Activated T-cell treated with anti-CD3 and anti-CD28 coated beads, Interleukin-2, amount 50 U/mL, for 1 hour (primary cell): Measurements from ENCODE around the gene LEUTX.
"Not testable (repeated sequence)": the region's sequence is repeated elsewhere in the genome, so short reads cannot be mapped to it uniquely, and the experiment has no call there.

ENCODE experiments used
- DNase-seq: peaks from one replicate; pipeline ENCODE4 v3.0.0-alpha.2; 2020

LEUTX gene, protein sequence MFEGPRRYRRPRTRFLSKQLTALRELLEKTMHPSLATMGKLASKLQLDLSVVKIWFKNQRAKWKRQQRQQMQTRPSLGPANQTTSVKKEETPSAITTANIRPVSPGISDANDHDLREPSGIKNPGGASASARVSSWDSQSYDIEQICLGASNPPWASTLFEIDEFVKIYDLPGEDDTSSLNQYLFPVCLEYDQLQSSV

DNA sequence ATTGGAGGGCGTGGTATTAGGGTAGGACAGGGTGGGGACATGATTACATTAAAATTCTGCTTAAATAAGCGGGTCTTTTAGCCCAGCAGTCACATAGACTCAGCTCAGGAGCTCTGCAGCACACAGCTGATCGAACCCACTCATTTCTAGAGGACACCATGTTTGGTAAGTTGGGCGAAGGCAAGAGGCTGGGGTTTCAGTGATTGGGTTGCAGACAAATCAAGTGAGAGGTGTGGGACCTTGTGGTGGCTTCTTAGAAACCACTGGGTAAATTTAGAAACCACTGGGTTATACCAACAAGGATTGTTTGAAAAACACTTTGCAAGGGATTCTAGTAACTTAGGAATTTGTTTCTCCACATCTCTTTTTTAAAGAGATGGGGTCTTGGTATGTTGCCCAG is at the start of gene LEUTX:
Gene LEUTX, plus strand, starts transcription at position 92 of the 400 bp plus-strand sequence. Its CDS starts 67 bp downstream, at position 159.
- no peak for DNase-seq

DNA sequence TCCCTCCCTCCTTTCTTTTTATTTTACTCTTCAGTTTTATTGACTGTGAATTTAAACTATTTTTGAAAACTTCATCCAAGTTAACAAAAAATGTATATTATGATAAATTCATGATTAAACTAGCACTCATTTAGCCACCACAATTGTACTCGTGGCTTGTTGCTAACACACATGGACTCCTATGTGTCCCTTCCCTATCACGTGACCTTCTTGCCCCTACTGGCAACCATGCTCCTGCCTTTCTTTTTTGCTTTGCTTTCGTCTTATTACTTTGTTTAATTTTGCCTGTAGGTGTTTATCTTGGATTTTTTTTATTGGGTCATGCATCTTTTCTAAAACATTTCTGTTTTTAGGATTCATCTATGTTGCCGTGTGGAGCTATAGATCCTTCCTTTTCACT is 49.1 kb upstream of the LEUTX start:
- DNase-seq = no peak

DNA sequence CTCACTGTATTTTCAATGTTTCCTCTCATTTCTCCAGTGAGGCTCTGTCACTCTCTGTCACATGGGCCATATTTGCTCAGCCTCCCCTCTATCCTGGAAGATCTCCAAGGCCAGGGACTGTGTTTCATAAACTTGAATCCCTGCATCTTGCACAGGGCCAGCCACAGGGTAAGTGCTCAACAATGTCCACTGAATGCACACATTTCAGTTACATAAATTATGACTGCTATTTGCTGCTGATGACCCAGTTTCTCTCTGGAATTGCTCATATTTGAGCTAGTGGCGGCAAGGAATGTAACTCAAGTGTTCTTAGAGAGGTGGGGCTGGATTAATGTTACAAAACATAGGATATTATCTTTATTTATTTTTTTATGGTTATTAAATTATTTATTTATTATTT is 47.0 kb upstream of the LEUTX start:
- no peak for DNase-seq

DNA sequence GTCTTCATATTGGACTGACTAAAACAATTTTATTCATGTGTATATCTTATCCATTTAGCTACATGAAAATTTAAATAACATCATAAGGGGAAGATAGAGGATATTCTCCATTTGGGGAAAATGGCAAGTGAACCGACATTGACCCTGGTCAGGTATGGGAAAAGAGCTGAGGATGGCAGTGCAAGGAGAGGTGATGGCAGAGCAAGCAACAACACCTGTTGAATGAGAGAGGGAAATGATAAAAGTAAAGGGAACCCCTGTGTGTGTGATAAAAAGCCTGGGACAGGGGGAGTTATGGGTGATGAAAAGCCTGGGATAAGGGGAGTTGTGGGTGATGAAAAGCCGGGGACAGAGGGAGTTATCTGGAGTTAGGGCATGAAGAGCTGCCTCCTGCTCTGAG is 44.8 kb upstream of the LEUTX start:
- no peak for DNase-seq

DNA sequence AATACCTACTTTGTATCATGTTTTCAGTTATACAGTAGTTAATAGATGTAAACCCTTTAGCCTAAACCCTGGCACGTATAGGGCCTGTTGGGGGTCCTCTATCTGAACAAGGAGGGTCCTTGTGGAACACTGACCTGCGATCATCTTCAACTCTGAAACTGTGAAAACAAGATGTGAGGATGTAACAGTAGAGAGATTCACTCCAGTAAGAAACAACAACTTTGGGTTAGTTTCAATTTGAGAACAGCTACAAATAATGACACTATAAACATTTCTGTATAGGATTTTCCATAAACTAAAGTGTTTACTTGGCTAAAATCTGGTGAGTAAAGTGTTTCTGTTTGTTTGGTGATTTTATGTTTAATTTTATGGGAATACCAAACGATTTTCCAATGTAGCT is 43.0 kb upstream of the LEUTX start:
- no peak for DNase-seq

DNA sequence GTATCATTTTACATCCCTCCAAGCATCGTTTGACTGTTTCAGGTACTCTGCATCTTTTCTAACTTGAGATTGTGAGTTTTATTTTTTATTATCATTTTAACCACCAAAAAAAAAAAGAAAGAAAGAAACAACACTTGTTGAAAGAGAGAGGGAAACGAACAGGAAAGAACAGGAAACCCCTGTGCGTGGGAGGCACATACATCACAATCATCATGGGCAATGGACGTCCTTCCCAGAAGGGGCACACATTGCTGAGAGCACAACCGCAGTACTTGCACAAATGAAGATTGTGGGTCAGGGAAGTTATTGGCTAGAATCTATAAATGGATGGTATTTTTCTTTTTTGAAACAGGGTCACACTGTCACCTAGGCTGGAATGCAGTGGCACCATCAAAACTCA is 42.6 kb upstream of the LEUTX start:
- no peak for DNase-seq

DNA sequence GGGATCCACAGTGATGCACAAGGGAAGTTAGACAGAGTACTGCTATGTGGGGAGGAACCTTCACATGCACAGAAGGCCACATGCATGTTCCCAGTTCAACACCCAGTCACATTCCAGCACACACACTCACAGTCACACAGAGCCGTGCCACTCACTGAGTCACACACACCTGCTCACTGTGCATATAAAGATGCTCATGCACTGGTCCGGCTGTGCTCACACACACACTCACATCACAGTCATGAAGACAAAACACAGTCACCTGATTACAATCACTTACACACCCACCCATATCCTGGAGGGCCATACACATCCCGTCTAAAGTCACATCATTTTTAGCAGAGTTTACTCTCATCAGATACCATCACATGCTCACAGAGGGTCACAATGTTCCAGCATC is 41.3 kb upstream of the LEUTX start:
- no peak for DNase-seq

DNA sequence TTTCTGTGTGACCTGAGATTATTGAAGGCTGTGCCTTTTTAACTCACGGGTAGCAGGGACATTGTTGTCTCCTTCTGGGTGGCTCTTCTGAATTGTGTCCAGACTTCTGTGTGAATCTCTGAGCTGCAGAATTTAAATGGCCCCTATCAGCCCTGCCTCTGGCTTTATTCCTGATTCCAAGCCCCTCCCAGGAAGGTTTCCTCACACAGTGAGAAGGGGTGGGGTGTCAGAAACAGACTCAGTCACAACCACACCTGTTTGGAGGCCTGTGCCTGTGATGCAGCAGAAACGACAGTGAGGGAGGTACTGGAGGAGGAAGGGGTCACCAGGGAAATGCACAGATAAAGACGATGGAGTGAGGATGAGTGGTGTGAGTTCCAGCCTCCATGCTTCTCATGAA is 40.8 kb upstream of the LEUTX start, which contains the start of gene CLC:
Gene CLC, minus strand, starts transcription at position 139 of the 400 bp plus-strand sequence. Its CDS starts 77 bp downstream, at position 62.
- DNase-seq = no peak

DNA sequence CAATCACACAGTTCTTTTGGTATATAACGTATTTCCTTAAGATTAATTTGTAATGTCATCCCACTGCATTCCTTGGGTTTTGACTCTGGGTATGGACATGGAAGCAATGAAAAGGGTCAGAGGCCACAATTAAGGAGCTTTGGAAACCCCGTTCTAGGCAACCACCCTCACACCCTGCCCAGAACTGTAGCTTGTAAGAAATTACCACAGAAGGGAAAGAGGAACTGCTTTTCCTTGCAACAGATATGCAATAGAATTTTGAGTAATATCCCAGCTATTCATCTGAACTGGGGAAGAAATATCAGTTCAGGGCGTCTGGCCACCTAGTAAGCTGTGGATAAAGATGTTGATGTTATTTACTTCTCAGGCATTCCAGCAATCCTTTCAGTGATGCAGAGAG is 39.8 kb upstream of the LEUTX start:
- no peak for DNase-seq

DNA sequence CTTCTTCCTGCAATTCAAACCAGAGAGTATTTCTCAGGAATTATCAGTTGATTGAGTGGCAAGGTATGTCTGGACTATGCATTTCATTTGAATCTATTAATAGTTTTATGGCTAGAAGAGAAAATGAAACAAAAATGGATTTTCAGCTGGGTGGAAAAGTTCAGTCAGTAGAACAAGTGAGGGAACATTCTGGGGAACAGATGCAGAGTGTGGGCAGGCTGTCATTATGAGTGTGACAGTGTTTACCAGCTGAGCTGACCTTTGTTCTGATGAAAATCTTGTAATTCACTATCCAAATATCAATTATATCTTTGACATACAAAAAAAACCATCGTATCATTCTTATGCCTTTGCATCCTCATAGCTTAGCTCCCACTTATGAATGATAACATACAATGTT is 38.3 kb upstream of the LEUTX start:
- DNase-seq = no peak

DNA sequence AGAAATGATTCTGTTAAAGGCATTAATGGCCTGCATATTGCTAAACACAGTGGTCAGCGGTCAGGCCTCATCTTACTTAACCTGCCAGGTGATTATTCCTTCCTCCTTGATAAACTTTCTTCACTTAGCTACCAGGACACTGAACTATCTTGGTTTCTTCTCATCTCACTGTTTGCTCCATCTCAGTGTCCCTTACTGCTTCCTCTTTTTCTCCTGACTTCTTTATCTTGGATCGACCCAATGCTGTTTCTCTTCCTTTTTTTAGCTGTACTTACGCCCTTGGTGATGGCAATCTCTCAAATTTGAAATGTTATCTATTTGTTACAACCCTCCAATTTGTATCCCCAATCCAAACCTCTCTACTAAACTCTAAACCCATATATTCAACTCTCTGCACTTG is 33.0 kb upstream of the LEUTX start:
- no peak for DNase-seq

DNA sequence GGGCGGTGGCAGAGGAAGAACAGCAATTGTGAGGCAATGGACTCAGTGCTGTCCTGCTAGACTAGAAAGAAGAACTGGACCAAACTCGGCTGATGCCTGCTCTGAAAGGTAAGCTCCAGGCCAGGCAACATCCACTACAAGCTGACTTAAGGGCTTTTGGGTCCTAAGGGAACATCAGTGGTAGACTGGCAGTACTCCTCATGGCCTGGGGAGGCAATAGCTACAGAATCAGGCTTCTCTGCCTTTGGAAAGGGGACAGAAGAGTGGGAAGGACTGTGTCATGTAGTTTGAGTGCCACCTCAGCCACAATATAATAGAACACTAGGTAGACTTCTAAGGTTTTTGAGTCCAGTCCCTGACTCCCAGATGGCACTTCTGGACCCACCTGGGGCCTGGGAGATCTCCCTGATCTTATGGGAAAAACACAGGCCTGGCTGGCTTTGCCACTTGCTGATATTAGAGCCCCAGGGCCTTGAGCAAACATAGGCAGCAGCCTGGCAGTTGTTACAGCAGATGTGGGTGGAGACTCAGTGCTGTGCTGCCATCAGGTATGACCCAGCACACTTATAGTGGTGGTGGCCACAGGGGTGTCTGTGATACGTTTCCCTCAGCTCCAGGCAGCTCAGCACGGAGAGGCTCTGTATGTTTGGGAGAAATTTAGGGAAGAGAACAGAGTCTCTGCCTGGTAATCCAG is 31.7 kb upstream of the LEUTX start:
- no peak for DNase-seq

DNA sequence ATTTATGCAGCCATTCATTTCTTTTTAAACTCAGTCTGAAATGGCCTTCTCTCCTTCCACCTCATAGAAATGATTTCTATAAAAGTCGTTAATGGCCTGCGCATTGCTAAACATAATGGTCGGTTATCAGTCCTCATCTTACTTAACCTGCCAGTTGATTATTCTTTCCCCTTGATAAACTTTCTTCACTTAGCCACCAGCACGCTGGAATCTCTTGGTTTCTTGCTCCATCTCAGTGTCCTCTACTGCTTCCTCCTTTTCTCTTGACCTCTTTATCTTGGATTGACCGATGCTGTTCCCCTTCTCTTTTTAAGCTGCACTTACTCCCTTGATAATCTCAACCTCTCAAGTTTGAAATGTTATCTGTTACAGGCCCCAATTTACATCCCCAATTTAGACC is 28.7 kb upstream of the LEUTX start:
- DNase-seq = no peak

DNA sequence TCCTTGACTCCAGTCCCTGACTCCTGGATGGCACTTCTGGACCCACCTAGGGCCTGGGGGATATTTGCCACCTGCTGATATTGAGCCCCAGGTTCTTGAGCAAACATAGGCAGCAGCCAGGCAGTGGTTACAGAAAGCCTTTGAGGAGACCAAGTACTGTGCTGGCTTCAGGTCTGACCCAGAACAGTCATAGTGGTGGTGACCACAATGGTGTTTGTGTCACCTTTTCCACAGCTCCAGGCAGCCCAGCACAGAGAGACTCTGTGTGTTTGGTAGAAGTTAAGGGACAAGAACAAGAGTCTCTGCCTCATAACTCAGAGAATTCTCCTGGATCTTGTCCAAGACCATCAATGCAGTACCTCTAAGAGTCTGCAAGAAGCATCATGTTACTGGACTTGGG is 26.3 kb upstream of the LEUTX start:
- DNase-seq = no peak

DNA sequence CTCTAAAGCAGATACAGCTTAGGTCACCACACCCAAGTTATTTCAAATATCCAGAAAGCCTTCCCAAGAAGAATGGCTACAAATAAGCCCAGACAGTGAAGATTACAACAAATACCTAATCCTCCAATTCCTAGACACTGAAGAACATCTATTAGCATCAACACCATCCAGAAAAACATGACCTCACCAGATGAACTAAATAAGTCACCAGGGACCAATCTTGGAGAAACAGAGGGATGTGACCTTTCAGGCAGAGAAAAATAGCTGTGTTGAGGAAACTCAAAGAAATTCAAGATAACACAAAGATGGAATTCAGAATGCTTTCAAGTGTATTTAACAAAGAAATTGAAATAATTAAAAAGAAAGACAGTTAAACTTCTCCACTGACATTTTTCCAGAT is 25.9 kb upstream of the LEUTX start:
- no peak for DNase-seq

DNA sequence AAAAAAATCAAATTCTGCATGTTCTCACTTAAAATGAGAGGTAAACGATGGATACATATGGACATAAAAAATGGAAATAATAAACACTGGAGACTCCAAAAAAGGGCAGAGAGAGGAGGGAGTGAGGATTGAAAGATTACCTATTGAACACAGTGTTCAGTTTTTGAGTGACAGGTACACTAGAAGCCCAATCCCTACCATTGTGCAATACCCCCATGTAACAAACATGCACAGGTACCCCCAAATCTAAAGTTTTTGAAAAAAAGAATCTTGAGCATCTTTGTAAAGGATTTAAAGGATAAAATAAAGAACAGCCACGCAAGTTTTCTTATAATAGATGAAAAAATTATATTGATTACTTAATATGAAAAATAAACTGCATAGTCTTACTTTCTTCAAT is 24.1 kb upstream of the LEUTX start:
- DNase-seq = no peak

DNA sequence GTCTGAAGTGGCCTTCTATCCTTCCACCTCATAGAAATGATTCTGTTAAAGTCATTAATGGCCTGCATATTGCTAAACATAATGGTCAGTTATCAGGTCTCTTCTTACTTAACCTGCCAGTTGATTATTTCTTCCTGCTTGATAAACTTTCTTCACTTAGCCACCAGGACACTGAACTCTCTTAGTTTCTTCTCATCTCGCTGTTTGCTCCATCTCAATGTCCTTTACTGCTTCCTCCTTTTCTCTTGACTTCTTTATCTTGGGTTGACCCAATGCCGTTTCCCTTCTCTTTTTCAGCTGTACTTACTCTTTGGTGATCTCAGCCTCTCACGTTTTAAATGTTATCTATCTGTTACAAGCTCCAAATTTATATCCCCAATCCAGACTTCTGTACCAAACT is 23.7 kb upstream of the LEUTX start:
- DNase-seq = no peak

DNA sequence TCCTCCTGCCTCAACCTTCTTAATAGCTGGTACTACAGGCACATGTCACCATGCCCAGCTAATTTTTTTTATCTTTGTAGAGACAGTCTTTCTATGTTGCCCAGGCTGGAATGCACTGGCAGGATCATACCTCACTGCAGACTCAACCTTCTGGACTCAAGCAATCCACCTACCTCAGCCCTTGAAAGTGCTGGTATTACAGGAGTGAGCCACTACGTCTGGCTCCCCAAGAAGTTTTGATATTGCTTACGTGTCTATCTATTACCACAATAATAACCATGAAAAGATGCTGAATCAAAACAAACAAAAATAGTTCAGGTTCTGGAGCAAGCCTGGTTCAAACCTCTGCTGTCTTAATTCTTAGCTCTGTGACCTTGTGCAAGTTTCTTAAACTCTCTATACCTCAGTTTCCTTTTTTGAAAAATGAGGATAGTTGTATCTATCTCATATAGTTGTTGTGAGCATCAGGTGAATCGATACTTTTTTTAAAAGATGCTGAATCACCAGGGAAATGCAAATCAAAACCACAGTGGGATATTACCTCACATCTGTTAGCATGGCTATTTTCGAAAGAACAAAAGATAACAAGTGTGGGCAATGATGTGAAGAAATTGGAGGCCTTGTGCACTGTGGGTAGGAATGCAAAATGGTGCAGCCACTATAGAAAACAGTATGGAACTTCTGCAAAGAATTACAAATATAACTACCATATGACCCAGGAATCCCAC is 19.0 kb upstream of the LEUTX start:
- DNase-seq = no peak

DNA sequence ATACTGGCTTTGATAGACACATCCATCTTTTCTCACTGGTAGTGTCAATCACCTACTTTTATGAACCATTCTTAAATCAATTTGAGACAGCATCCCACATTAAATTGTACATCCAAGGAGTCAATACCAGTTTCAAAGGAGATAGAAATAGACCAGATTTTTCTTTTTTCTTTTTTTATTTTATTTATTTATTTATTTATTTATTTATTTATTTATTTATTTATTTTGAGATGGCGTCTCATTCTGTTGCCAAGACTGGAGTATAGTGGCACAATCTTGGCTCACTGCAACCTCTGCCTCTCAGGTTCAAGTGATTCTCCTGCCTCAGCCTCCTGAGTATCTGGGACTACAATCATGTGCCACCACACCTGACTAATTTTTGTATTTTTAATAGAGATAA is 16.8 kb upstream of the LEUTX start:
- DNase-seq = not testable (repeated sequence)

DNA sequence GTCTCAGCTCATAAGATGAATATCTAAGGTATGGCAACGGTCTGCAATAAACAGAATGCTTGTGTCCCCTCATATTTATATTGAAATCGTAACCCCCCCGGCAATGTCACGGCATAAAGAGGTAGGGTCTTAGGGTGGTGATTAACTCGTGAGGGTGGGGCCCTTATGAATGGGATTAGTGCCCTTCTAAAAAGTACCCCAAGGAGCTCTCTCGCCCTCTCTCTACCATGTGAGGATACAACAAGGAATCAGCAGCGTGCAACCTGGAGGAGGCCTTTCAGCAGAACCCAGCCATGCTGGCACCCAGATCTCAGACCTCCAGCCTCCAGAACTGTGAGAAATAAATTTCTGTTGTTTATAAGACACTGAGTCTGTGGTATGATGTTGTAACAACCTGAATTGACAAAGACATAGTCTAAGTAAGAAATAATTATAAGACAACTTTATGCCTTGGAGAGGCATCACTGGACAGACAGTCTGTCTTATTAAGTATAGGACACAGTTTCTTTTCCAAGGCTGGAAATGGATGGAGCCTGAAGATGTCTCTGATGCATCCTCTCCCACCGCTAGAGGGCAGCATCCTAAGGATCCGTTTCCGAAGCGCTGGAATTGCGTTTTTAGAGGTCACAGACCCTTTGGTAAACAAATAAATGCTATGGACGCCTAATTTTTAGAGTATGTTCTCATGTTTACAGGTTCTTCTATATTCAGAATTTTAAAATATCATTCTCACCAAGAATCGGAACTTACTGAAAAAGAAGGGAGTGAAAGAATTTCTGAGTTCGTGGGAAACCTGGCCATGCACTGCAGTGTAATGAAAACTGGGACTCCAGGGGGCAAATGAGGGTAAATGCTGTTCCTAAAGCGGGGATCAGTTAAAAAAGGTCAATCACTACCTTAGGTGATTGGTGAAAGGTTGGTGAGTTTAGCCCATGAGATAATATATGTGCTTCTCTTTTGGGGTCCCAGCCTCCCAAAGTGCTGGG is 13.3 kb upstream of the LEUTX start:
- DNase-seq = peak; percentile 32

DNA sequence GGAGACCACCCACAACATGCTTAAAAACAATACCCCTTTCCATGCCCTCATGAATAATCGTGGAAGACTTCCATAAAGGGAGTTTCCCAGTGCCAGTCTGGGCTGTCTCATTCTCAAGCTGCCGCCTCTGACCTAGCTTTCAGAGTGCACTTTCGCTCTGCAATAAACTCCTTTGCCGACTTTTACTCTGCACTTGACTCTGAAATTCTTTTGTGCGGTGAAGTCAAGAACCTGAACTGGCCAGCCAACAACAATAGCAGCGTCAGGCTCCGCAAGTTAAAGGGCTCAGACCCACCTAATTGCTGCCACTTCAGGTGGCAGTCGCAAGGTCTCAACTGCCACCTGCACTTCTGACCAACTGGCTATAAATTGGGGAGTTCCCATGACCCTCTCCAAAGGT is 10.3 kb upstream of the LEUTX start:
- DNase-seq = no peak

DNA sequence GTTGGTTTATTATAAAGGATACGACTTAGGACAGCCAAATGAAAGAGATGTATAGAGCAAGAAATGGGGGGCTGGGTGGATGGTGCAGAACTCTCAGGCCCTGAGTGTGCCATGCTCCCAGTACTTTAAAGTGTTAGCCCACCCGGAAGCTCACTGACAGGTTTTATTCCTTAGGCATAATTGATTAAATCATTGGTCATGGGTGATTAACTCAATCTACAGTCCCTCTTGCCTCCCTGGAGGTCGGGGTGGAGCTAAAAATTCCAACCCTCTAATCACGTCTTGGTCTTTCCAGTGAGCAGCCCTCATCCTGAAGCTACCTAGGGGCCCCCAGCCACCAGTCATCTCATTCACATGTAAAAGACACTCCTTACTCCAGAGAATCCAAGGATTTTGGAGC is 9.9 kb upstream of the LEUTX start:
- no peak for DNase-seq

DNA sequence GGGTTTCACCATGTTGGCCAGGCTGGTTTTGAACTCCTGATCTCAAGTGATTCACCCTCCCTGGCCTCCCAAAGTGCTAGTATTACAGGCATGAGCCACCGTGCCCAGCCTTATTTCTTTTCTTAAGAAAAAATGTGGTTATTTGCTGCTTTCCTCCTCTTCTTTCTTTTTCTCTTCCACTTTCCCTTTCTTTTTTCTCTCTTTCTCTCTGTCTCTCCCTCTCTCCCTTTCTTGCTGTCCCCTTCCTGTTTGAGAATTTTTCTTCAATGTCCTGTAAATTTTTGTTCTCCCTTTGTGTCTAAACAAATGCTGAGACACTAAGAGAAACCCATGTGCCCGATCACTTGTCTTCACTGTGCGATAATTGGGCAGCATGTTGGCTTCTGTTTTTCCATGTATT is 2.2 kb downstream of the LEUTX start:
- DNase-seq = no peak
